ENCODE measurements around the gene MAML3.

Gene MAML3

GRCh38 chr4:140123666-140124377 is 30.2 kb downstream of the MAML3 start:
- no peak for DNase-seq

- no peak for DNase-seq
Observed at GRCh38 chr4:140122891-140123290, 31.1 kb downstream of the MAML3 start.

GRCh38 chr4:140121646-140122045 is 32.3 kb downstream of the MAML3 start:
- no peak for DNase-seq

- DNase-seq, result no peak
Observed at GRCh38 chr4:140118931-140119640, 34.9 kb downstream of the MAML3 start.

- no peak for DNase-seq
Observed at GRCh38 chr4:140117947-140118346, 36.0 kb downstream of the MAML3 start.

GRCh38 chr4:140116442-140117104 is 37.4 kb downstream of the MAML3 start:
- no peak for DNase-seq

GRCh38 chr4:140115140-140115539 is 38.8 kb downstream of the MAML3 start:
- DNase-seq, result no peak

- DNase-seq, result no peak
Observed at GRCh38 chr4:140113653-140114052, 40.3 kb downstream of the MAML3 start.

GRCh38 chr4:140112576-140112975 is 41.4 kb downstream of the MAML3 start:
- DNase-seq, result no peak

- DNase-seq, result no peak
Observed at GRCh38 chr4:140111256-140111655, 42.7 kb downstream of the MAML3 start.

- DNase-seq, result no peak
Observed at GRCh38 chr4:140110542-140111215, 43.3 kb downstream of the MAML3 start.

GRCh38 chr4:140109737-140110136 is 44.2 kb downstream of the MAML3 start:
- DNase-seq, result no peak

GRCh38 chr4:140109292-140109691 is 44.7 kb downstream of the MAML3 start:
- no peak for DNase-seq

- no peak for DNase-seq
Observed at GRCh38 chr4:140108713-140109230, 45.2 kb downstream of the MAML3 start.

- DNase-seq, result no peak
Observed at GRCh38 chr4:140108243-140108642, 45.7 kb downstream of the MAML3 start.

GRCh38 chr4:140106289-140106844 is 47.6 kb downstream of the MAML3 start:
- no peak for DNase-seq

- DNase-seq, result no peak
Observed at GRCh38 chr4:140105436-140105835, 48.5 kb downstream of the MAML3 start.

GRCh38 chr4:140103676-140104075 is 50.3 kb downstream of the MAML3 start:
- no peak for DNase-seq

- DNase-seq, result no peak
Observed at GRCh38 chr4:140102421-140102820, 51.6 kb downstream of the MAML3 start.

GRCh38 chr4:140100771-140101170 is 53.2 kb downstream of the MAML3 start:
- DNase-seq, result no peak

- no peak for DNase-seq
Observed at GRCh38 chr4:140099983-140100382, 54.0 kb downstream of the MAML3 start.

- DNase-seq, result no peak
Observed at GRCh38 chr4:140098455-140099160, 55.4 kb downstream of the MAML3 start.
